Measurements from ENCODE around the gene BEST2.

BEST2 gene

DNA sequence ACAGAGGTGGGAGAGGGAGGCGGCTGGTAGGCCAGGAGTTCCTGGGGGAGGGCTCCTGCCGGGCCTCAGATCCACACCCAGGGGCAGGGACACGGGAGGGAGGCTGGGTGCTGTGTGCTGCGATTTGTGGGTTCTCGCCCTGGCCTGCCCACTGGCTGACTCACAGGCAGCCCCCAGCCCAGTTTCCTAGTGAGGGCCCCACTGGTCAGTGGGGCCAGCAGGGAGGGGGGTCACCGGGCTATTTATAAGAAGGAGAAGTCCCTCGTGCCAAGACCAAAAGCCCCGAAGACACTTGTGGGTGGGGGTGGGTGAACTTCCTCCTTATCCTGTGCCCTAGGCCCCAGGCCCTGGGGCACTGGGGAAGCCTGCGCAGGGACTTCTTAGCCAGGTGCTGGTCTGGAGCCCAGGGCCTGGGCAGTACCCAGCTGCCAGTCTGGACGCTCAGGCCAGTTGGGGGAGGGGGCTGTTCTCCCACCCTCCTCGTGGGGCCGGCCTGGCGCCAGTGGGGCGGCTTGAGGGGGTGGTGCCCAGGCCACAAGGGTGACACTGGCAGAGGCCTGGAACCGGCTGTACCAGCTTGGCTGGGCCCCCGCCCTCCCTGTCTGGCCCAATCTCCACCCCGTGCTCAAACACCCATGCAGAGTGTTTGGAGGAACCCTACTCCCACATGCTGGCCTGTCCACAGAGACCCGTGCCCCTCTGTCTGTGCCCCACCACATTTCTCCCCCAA is 34.7 kb downstream of the BEST2 start:
- peak in 47 of 56 donors; percentile 15 to 80 (median 49) for DNase-seq

DNA sequence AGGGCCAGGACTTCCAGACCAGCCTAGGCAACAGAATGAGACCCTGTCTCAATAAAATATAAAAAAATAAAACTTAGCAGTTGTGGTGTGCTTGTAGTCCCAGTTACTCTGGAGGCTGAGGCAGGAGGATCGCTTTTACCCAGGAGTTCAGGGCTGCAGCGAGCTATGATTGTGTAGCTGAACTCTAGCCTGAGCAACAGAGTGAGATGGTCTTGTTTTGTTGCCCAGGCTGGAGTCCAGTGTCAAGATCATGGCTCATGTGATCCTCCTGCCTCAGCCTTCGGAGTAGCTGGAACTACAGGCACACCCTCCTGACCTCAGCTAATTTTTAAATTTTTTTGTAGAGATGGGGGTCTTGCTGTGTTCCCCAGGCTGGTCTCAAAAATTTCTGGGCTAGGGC is 35.4 kb downstream of the BEST2 start:
- no peak for DNase-seq

DNA sequence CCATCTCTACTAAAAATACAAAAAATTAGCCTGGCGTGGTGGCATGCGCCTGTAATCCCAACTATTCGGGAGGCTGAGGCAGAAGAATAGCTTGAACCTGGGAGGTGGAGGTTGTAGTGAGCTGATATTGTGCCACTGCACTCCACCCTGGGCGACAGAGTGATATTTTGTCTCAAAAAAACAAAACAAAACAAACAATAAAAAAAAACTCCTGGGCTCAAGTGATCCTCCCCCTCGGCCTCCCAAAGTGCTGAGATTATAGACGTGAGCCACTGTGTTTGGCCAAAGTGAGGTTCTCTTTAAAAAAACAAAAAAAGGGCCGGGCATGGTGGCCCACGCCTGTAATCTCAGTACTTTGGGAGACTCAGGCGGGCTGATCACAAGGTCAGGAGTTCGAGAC is 35.9 kb downstream of the BEST2 start:
- DNase-seq = no peak

DNA sequence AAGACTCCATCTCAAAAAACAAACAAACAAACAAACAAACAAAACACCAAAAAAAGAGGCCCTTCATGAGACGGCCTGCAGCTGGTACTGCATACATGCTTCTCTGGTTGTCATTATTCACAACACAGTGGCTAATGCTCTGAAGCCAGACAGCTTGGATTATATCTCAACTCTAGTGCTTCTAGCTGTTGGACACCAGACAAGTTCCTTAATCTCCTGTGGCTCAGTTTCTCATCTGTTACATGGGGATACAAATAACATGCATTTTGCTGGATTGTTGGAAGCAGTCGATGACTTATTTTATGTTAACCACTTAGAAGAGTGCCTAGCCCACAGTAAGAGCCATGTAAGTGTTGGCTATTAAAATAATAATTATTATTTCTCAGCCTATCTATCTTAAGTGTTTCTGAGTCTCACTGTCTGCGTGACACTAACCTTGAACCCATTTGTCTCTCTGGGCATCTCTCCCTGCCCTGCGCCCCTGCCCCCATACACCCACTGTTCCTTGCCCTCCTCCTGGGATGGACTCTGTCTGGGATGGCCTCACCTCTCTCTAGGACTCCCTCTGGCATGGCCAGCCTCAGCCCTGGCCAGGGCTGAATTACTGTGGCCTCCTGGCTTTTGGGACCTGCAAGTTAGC is 36.6 kb downstream of the BEST2 start:
- DNase-seq = no peak

DNA sequence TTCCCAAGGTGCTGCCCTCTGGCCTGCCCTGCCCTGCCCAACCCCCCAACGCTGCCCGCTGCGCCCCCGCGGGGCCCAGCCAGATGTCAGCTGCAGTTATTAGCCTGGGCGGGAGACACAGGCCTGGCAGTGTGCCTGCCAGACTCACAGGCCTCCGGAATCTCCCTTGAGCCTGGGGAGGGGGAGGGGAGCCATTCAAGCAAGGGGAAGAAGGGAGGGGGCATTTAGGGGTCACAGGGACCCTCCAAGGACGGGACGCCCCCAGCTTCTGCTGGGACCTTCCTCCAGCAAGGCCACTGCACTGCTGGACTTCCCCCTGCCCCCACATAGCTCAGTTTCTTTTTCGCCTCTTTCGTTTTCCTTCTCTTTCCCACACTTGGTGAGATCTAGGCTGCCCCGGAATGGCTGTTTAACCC is 37.1 kb downstream of the BEST2 start:
- peak in 49 of 56 donors; percentile 17 to 84 (median 55) for DNase-seq

DNA sequence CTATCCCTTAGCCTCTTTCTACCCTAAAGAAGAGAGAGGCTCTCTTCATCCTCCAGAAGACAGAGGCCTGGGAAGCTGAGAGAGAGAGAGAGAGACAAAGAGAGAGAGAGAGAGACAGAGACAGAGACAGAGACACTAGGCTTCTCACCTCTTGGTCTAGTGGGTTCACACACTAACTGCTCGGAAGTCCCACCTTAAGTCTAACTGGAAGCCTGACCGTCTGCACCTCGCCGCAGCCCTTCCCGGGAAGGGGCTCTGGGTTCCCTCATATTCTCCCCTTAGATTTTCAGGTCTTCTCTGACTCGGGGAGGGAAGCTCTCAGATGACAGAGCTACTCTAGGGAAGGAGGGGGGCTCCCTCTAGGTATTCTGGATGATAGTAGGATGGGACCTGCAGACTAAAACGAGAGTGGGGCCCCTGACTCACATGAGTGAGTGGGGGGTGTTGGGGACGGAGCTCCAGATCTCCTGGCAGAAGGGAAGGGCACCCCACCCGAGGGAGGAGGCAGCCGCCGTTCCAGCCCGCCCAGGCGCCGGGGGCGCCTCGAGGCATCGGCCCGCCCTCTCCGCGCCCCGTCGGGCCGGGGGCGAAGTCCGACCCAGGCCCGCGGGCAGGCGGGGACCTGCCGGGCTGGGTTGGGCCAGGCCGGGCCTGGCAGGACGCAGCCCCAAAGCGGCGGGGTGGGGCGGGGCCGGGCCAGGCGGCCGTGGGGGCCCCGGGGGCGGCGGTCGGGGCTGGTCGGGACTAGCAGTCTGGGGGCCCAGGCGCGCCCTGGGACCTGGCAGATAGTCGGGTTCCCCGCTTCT is 37.7 kb downstream of the BEST2 start:
- DNase-seq = peak in 6 of 56 donors; percentile 19 to 78 (median 46)

DNA sequence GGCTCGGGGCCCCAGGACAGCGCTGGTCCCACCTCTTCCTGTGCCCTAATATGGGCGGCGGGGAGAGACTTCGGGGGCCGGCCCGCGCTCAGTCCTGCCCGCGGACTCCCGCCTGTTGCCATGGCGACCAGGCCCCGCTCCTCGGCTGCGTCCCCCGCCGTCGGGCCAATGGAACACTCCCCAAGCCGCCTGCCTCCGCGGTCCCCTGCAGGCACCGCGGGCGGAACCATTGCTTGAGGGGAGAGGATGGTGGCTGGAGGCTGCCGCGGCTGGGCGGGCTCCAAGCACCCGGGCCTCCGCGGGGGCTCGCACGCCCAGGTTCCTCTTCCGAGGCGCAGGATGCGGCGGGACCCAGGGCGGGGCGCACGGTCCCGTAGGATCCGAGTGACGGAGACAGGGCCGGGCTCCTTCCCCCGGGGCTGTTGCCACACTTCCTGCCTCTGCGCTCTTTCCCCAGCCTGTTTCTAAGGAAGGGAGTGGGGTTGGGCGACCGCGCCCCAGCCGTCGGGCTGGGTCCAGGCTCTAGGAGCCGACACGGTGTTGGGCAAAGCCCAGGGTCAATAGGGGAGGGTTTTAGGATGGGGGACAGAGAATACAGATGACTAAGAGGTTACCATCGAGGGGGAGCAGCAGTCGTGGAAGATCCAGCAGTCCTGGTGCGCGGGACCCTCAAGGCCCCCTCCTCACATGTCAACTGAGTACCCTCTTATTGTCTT is 38.5 kb downstream of the BEST2 start:
- DNase-seq = peak in 55 of 56 donors; percentile 47 to 97 (median 89)

DNA sequence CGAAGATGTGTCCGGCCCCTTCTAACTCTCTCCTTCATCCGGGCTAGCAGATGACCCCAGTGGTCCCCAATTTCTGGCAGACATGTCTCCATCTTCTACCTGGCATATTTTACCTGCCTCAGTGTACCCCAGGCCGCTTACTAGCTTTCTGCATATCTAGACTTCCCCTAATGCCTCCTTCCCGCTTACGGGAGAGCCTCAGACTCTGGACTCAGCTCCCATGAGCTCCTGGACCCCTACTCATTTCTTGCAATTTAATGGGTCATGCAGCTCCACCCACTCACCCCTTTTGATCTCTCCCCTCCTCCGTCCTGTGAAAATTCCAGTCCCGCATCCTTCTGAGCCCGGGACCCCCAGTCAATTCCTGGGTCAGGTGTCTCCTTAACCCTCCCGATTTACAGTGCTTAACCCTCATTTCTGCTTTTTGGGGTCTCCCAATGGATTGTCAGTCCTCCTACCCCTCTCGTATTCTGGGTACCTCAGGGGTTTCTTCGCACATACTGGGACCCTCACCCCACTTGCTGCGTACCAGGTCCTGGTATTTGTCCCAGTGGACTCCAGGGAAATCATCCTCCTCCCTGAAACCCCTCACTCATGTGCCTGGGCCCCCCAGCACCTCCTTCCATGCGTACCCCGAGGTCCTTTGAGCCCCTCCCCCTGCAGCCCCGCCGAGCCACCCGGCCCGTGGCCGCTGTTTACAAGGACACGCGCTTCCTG is 39.2 kb downstream of the BEST2 start:
- peak in 7 of 56 donors; percentile 33 to 58 (median 45) for DNase-seq

DNA sequence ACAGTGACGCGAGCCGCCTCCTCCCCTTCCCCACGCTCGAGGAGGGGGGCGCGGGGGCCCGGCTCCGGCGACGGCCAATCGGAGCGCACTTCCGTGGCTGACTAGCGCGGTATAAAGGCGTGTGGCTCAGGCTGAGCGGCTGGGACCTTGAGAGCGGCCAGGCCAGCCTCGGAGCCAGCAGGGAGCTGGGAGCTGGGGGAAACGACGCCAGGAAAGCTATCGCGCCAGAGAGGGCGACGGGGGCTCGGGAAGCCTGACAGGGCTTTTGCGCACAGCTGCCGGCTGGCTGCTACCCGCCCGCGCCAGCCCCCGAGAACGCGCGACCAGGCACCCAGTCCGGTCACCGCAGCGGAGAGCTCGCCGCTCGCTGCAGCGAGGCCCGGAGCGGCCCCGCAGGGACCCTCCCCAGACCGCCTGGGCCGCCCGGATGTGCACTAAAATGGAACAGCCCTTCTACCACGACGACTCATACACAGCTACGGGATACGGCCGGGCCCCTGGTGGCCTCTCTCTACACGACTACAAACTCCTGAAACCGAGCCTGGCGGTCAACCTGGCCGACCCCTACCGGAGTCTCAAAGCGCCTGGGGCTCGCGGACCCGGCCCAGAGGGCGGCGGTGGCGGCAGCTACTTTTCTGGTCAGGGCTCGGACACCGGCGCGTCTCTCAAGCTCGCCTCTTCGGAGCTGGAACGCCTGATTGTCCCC is 39.9 kb downstream of the BEST2 start, which contains the start of gene JUNB:
TSS of gene JUNB (plus strand) at position 142 of the 706 bp plus-strand sequence. CDS start at position 428, 286 bp downstream.
- DNase-seq = peak; percentile 77 to 98 (median 96)

DNA sequence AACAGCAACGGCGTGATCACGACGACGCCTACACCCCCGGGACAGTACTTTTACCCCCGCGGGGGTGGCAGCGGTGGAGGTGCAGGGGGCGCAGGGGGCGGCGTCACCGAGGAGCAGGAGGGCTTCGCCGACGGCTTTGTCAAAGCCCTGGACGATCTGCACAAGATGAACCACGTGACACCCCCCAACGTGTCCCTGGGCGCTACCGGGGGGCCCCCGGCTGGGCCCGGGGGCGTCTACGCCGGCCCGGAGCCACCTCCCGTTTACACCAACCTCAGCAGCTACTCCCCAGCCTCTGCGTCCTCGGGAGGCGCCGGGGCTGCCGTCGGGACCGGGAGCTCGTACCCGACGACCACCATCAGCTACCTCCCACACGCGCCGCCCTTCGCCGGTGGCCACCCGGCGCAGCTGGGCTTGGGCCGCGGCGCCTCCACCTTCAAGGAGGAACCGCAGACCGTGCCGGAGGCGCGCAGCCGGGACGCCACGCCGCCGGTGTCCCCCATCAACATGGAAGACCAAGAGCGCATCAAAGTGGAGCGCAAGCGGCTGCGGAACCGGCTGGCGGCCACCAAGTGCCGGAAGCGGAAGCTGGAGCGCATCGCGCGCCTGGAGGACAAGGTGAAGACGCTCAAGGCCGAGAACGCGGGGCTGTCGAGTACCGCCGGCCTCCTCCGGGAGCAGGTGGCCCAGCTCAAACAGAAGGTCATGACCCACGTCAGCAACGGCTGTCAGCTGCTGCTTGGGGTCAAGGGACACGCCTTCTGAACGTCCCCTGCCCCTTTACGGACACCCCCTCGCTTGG is 40.7 kb downstream of the BEST2 start:
- peak in 45 of 56 donors; percentile 18 to 81 (median 61) for DNase-seq

DNA sequence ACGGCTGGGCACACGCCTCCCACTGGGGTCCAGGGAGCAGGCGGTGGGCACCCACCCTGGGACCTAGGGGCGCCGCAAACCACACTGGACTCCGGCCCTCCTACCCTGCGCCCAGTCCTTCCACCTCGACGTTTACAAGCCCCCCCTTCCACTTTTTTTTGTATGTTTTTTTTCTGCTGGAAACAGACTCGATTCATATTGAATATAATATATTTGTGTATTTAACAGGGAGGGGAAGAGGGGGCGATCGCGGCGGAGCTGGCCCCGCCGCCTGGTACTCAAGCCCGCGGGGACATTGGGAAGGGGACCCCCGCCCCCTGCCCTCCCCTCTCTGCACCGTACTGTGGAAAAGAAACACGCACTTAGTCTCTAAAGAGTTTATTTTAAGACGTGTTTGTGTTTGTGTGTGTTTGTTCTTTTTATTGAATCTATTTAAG is 41.3 kb downstream of the BEST2 start:
- DNase-seq = peak in 6 of 56 donors; percentile 30 to 71 (median 43)

DNA sequence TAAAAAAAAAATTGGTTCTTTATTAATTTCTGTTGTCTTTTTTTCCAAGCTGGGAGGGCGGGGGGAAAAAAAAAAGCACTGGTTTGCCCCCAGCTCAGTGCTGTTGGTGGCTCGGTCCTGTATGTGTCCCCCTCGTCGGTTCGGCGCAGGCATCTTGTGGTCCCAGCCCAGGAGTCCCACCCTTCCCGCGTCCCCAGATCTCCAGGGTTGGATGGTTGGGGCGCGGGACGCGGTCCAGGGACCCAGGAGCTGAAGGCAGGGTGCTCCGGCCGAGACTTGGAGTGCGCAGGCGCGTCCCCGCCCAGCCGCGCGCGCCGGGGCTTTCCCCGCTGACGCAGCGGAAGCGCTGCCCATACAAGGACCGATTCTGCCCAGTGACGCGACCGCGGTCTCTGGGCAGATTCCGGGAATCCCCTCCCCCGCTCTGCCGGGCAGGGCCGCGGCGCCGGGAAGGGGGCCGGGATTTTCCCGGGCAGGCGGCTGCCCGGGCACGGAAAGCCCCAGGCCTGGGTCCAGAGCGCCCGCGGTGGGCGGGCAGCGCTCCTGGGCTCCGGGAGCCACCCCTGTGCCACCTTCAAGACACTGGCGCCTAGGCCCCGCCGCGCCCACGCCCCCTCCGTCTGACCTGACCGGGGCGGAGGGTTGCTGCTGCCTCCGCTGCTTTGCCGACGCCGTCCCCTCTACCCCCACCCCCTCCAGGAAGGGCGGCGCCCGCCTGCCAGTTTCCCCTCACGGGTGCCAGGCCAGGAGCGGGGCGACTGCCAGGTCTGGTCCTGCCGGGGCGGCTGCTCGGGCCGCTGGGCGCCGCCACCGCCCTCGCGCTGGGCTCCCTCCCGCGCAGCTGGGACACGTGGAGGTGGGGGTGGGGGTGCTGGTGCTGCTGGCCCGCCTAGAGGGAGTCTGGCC is 42.0 kb downstream of the BEST2 start:
- peak in 55 of 56 donors; percentile 63 to 95 (median 88) for DNase-seq

DNA sequence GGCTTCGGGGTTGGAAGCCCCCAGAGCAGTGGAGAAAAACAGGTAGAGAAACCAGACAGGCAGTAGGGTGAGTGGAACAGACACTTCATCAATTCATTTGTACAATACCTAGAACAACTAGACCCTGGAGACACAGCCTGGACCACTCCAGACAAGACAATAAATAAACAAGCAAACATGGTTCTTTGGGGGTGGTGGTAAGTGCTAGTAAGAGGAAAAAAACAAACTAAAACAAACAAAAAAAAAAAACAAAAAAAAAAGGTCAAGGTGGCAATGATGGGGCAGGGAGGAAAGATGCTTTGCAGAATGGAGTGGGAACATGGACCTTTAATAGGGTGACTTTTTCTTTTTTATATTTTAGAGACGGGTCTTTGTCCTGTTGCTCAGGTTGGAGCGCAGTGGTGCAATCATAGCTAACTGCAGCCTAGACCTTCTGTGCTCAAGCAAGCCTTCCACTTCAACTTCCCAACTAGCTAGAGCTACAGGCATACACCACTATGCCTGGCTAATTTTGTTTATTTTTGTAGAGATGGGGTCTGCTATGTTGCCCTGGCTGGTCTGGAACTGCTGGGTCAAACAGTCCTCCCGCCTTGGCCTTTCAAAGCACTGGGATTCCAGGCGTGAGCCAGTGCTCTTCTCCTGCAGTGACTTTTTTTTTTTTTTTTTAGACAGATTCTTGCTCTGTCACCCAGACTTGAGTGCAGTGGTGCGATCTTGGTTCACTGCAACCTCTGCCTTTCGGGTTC is 42.8 kb downstream of the BEST2 start:
- no peak for DNase-seq

DNA sequence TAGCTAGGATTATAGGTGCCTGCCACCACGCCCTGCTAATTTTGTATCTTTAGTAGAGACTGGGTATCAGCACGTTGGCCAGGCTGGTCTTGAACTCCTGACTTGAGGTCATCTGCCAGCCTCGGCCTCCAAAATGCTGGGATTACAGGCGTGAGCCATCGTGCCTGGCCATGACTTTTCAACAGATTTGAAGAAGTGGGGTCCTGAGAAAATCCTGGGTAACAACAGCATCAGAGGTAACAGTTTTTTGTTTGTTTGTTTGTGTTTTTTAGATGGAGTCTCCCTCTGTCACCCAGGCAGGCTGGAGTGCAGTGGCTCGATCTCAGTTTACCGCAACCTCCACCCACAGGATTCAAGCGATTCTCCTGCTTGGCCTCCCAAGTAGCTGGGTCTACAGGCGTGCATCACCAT is 43.4 kb downstream of the BEST2 start:
- DNase-seq = no peak

DNA sequence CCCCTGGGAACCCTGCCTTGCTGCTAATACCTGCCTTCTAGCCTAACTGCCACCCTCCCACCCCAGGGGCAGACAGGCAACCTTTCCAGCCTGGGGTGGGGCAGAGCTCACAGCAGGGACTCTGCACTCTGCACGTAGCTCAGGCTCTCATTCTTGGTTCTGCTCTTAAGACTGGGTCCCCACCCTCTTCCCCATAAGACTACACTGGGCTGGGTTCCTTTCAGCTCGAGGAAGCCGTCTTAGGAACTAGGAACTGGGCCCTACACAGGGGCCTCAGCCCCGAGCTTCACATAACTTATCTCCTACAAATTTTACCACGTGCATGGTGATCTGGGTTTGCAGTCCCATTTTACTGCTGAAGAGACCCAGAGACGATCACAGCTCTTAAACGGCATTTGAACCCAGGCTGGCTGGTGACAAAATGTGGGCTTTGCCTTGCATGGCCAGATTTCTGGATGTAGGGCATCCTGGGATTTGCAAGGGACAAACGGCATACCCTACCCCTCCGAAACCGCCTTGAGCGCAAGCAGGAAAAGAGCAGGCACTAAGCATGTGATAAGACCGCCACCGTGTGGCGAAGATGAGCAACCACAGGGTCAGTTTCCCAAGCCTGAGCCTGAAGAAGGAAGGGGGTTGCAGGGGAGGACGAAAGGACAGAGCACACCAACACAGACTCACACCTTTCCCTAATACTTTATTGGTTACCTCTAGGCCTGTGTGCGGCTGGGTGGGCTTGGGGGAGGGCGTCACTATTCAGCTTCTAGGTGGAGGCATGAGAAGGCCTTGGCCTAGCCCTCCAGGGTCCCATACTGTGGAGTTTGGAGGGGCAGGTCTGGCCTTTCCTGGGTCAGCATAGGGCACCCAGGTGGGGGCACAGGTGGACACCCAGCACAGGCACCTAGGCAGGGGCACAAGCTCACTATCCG is 44.8 kb downstream of the BEST2 start:
- peak in 49 of 56 donors; percentile 22 to 86 (median 58) for DNase-seq

DNA sequence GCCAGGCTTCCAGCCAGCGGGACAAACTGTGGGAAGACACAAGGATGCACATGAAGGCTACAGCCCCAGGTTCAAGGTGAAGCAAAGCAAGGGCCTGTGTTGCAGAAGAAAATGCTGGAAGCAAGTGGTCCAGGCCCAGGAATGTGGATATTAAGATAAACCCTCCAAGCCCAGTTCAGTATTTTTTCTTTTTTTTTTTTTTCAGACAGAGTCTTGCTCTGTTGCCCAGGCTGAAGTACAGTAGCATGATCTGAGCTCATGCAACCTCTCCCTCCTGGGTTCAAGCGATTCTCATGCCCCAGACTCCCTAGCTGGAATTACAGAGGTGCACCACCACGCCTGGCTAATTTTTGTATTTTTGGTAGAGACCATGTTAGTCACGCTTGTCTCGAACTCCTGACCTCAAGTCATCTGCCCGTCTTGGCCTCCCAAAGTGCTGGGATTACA is 45.6 kb downstream of the BEST2 start:
- DNase-seq = no peak

All from nucleus accumbens (tissue), 56 donors.